Neural progenitor cell (in vitro differentiated cells): ENCODE data around the gene CDKN1A. TPM values are rescaled to one million over a fixed set of nuclear protein-coding genes. Genes with fewer than 3 reads are reported as not detected.

Experiments used
- DNase-seq: peaks from one replicate; pipeline ENCODE4 v3.0.0-alpha.2; 2016; ENCODE audit warnings: low spot score
- H2AFZ ChIP-seq: fragments of 200-600 bp; sonication (generic); replicated peaks from 2 replicates; pipeline ENCODE4 v1.6.1; 2016; ENCODE audit warnings: antibody characterized with exemption
- H3F3A ChIP-seq: fragments of 200-600 bp; sonication (generic); 2 replicates; pipeline ENCODE4 v1.6.1; 2016; ENCODE audit warnings: antibody characterized with exemption, low read depth
- H3K27ac ChIP-seq: fragments of 200-600 bp; sonication (generic); 2 replicates; pipeline ENCODE4 v1.5.1; 2016; ENCODE audit warnings: mild to moderate bottlenecking
- H3K27me3 ChIP-seq: fragments of 200-600 bp; sonication (generic); 2 replicates; pipeline ENCODE4 v1.6.1; 2016; ENCODE audit warnings: mild to moderate bottlenecking, moderate library complexity
- H3K36me3 ChIP-seq: fragments of 200-600 bp; sonication (generic); 2 replicates; pipeline ENCODE4 v1.5.1; 2016
- H3K4me1 ChIP-seq: fragments of 200-600 bp; sonication (generic); 2 replicates; pipeline ENCODE4 v1.6.1; 2016; ENCODE audit warnings: mixed run types
- H3K4me2 ChIP-seq: fragments of 200-600 bp; sonication (generic); 2 replicates; pipeline ENCODE4 v1.6.1; 2016
- H3K4me3 ChIP-seq: fragments of 200-600 bp; sonication (generic); 2 replicates; pipeline ENCODE4 v1.5.1; 2016
- H3K79me2 ChIP-seq: fragments of 200-600 bp; sonication (generic); 2 replicates; pipeline ENCODE4 v1.6.1; 2016; ENCODE audit warnings: low read depth
- H3K9ac ChIP-seq: fragments of 200-600 bp; sonication (generic); 2 replicates; pipeline ENCODE4 v1.6.1; 2016
- H3K9me3 ChIP-seq: fragments of 200-600 bp; sonication (generic); 2 replicates; pipeline ENCODE4 v1.5.1; 2016; ENCODE audit warnings: low read depth
- H4K20me1 ChIP-seq: fragments of 200-600 bp; sonication (generic); 2 replicates; pipeline ENCODE4 v1.6.1; 2016; ENCODE audit warnings: low read depth
- H3K27ac Mint-ChIP-seq: 3 replicates; pipeline ENCODE4 v1.8.0; 2021; ENCODE audit warnings: mixed read lengths
- H3K27me3 Mint-ChIP-seq: 2 replicates; pipeline ENCODE4 v1.8.0; 2022; ENCODE audit warnings: low read depth, mild to moderate bottlenecking, inconsistent platforms, moderate library complexity, mixed read lengths; ENCODE audit not compliant: insufficient read depth
- H3K36me3 Mint-ChIP-seq: 3 replicates; pipeline ENCODE4 v1.8.0; 2021; ENCODE audit warnings: mixed read lengths
- H3K4me1 Mint-ChIP-seq: 3 replicates; pipeline ENCODE4 v1.8.0; 2021; ENCODE audit warnings: mixed read lengths
- H3K4me3 Mint-ChIP-seq: 3 replicates; pipeline ENCODE4 v1.8.0; 2021; ENCODE audit warnings: mild to moderate bottlenecking, moderate library complexity, mixed read lengths
- H3K9me3 Mint-ChIP-seq: 3 replicates; pipeline ENCODE4 v1.8.0; 2020; ENCODE audit warnings: mixed read lengths
- EZH2 ChIP-seq: fragments of 200-600 bp; sonication (generic); IDR thresholded peaks from 2 replicates; pipeline ENCODE4 v1.6.1; 2017; ENCODE audit warnings: antibody characterized with exemption, mild to moderate bottlenecking, moderate library complexity
- EZH2phosphoT487 ChIP-seq: fragments of 200-600 bp; sonication (generic); IDR thresholded peaks from 2 replicates; pipeline ENCODE4 v1.6.1; 2017; ENCODE audit warnings: antibody characterized with exemption
- total RNA-seq: library from RNA; depleted of rRNA; stranded (reverse); fragments of >200 nt; gene quantifications from 2 replicates; pipeline ENCODE4 v1.2.3, GENCODE V29; 2015; ENCODE audit warnings: low replicate concordance
- TF ChIP-seq, protein P1 (sequence below): fragments of 200-600 bp; sonication (generic); IDR thresholded peaks from 2 replicates; pipeline ENCODE4 v1.5.1; 2017; ENCODE audit warnings: antibody characterized with exemption, mild to moderate bottlenecking

Gene CDKN1A
- total RNA-seq, 1 donor from 2014 or later: 7.0 TPM

DNA sequence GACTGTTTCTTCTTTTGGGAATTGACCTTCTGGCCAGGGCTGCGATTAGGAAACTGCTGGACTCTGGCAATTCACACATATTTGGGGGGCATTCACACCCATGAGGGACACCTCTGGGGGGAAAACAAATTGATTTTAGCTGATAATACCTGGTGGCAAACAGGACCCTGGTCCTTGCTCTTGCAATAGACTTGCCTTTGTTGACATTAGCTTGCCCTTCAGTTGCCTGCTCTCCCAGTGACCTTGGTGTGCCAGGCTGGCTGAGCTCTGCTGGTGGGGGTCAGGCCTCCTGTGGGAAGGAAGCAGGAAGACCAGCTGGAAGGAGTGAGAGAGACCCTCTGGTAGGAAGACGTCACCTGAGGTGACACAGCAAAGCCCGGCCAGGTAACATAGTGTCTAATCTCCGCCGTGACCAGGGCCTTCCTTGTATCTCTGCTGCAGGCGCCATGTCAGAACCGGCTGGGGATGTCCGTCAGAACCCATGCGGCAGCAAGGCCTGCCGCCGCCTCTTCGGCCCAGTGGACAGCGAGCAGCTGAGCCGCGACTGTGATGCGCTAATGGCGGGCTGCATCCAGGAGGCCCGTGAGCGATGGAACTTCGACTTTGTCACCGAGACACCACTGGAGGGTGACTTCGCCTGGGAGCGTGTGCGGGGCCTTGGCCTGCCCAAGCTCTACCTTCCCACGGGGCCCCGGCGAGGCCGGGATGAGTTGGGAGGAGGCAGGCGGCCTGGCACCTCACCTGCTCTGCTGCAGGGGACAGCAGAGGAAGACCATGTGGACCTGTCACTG lies 5.3 kb downstream of the CDKN1A start:
- peaks cover 46% of the 10 kb centered on the region for H3K79me2 ChIP-seq
- Mint-ChIP-seq H3K27me3 (peaks cover 28% of the 10 kb centered on the region), H3K27ac (no peak overlapping the region), H3K36me3 (no peaks in the 10 kb centered on the region), H3K9me3 (no peaks in the 10 kb centered on the region), H3K4me1 (peaks cover 9% of the 10 kb centered on the region), H3K4me3 (no peak overlapping the region)
- H3K36me3 ChIP-seq: no peaks in the 10 kb centered on the region
- H3K4me3 ChIP-seq: no peak overlapping the region
- H3K4me2 ChIP-seq: no peak overlapping the region
- H4K20me1 ChIP-seq: peaks cover 28% of the 10 kb centered on the region
- no peaks in the 10 kb centered on the region for H3K9me3 ChIP-seq
- peaks cover 12% of the 10 kb centered on the region for H3F3A ChIP-seq
- no peak overlapping the region for H3K27ac ChIP-seq
- H3K4me1 ChIP-seq: peaks cover under 1% of the 10 kb centered on the region
- peaks cover 22% of the 10 kb centered on the region for H3K27me3 ChIP-seq
- TF ChIP-seq EZH2phosphoT487 (no peak), EZH2 (no peak)
- TF ChIP-seq, protein P1, sequence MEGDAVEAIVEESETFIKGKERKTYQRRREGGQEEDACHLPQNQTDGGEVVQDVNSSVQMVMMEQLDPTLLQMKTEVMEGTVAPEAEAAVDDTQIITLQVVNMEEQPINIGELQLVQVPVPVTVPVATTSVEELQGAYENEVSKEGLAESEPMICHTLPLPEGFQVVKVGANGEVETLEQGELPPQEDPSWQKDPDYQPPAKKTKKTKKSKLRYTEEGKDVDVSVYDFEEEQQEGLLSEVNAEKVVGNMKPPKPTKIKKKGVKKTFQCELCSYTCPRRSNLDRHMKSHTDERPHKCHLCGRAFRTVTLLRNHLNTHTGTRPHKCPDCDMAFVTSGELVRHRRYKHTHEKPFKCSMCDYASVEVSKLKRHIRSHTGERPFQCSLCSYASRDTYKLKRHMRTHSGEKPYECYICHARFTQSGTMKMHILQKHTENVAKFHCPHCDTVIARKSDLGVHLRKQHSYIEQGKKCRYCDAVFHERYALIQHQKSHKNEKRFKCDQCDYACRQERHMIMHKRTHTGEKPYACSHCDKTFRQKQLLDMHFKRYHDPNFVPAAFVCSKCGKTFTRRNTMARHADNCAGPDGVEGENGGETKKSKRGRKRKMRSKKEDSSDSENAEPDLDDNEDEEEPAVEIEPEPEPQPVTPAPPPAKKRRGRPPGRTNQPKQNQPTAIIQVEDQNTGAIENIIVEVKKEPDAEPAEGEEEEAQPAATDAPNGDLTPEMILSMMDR: no peak
- no peak overlapping the region for H2AFZ ChIP-seq
- no peak for DNase-seq
- H3K9ac ChIP-seq: no peak overlapping the region

DNA sequence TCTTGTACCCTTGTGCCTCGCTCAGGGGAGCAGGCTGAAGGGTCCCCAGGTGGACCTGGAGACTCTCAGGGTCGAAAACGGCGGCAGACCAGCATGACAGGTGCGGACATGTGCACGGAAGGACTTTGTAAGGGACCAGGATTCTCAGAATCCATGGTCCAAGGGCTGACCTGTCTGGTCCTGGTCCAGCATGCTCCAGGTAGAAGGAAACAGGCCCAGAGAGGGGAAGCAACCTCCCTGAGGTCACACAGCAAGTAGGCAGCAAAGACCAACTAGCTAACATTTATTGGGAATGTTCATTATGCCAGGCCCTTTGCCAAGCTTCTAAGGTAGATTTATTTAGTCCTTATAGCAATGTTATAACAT lies 5.9 kb downstream of the CDKN1A start:
- Histone ChIP-seq H4K20me1 (peaks cover 22% of the 10 kb centered on the region), H3K4me2 (no peak overlapping the region)

DNA sequence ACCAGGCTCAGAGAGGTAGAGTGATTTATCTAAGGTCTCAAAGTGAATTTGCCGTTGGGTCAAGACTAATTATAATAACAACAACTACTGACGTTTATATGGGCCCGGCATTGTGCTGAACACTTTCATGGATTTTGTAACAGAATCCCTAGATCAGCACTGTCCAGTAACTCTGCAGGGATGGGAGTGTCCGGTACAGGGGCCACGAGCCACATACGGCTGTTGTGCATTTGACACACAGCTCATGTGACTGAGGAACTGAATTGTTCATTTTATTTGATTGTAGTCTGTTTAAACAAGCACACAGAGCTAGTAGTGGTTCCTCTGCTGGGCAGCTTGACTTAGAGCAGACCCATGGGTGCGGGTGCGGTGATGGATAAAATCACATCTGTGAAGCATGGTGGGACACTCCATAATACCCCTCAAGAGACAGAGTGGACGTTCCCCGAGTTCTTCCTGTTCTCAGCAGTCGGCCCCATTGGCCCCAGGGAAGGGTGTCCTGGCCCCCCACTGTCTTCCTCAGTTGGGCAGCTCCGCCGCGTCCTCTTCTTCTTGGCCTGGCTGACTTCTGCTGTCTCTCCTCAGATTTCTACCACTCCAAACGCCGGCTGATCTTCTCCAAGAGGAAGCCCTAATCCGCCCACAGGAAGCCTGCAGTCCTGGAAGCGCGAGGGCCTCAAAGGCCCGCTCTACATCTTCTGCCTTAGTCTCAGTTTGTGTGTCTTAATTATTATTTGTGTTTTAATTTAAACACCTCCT lies 6.8 kb downstream of the CDKN1A start:
- Histone ChIP-seq H3F3A (no peaks in the 10 kb centered on the region), H3K27ac (no peak overlapping the region), H3K4me3 (no peak overlapping the region), H3K36me3 (no peaks in the 10 kb centered on the region), H3K9me3 (no peaks in the 10 kb centered on the region), H4K20me1 (peaks cover 13% of the 10 kb centered on the region), H3K9ac (no peak overlapping the region), H3K79me2 (peaks cover 31% of the 10 kb centered on the region), H3K4me1 (no peaks in the 10 kb centered on the region), H3K27me3 (peaks cover 7% of the 10 kb centered on the region), H2AFZ (no peak overlapping the region), H3K4me2 (no peak overlapping the region)
- Mint-ChIP-seq H3K27ac (peak overlapping the region; percentile 17), H3K36me3 (no peaks in the 10 kb centered on the region), H3K27me3 (peaks cover 25% of the 10 kb centered on the region), H3K4me1 (peaks cover 6% of the 10 kb centered on the region), H3K4me3 (no peak overlapping the region), H3K9me3 (no peaks in the 10 kb centered on the region)
- no peak for DNase-seq
- TF ChIP-seq, protein P1: no peak
- TF ChIP-seq EZH2 (no peak), EZH2phosphoT487 (no peak)

More for the DNA sequence above, 5.9 kb downstream of the CDKN1A start:
- Mint-ChIP-seq H3K4me3 (no peak overlapping the region), H3K36me3 (no peaks in the 10 kb centered on the region), H3K9me3 (no peaks in the 10 kb centered on the region), H3K27me3 (peaks cover 28% of the 10 kb centered on the region), H3K27ac (no peak overlapping the region), H3K4me1 (peaks cover 8% of the 10 kb centered on the region)
- Histone ChIP-seq H3K9me3 (no peaks in the 10 kb centered on the region), H3K79me2 (peaks cover 40% of the 10 kb centered on the region), H3K4me1 (no peaks in the 10 kb centered on the region), H3K4me3 (no peak overlapping the region), H3F3A (peaks cover 7% of the 10 kb centered on the region), H3K27me3 (peaks cover 16% of the 10 kb centered on the region), H2AFZ (no peak overlapping the region), H3K27ac (no peak overlapping the region), H3K36me3 (no peaks in the 10 kb centered on the region), H3K9ac (no peak overlapping the region)
- TF ChIP-seq EZH2phosphoT487: no peak
- TF ChIP-seq, protein P1: no peak
- no peak for TF ChIP-seq EZH2
- no peak for DNase-seq
